GM19468 (cell line): Measurements from ENCODE around the gene RIPOR2.
A peak's percentile ranks its signal among the peaks of the same experiment; 100 is the strongest.

Experiments
- ATAC-seq: cut with Tn5 transposase; IDR thresholded peaks from one replicate; pipeline ENCODE4 v1.9.1; 2021; ENCODE audit warnings: mild to moderate bottlenecking, moderate library complexity, moderate number of reproducible peaks; ENCODE audit not compliant: unreplicated experiment; ENCODE audit errors: extremely low read depth

The RIPOR2 gene

GRCh38 chr6:24935366-24936152 lies at the start of gene RIPOR2:
RIPOR2 (minus strand) TSS chr6:24935960; CDS start chr6:24935898, 62 bp downstream.
- no peak for ATAC-seq

DNA sequence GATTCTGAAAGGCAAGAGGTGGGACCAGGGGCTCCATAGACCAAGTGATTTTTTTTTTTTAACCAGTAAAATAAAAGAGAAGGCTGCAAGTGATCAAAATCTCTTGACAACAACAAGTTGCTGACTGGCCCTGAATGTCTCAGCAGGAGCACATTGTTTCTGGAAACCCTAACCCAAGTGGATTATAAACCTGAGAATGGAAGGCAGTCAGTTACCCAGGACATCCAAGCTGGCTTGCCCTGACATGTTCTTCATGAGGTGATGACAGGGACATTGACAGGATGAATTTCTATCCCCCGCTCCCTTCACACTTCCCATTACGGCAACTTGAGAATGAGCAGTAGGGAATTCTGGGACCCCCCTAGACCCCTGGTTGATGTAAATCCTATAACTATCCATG lies 49.6 kb upstream of the RIPOR2 start:
- no peak for ATAC-seq

- no peak for ATAC-seq
These were observed 46.5 kb upstream of the RIPOR2 start for GRCh38 chr6:24982231-24982630.

DNA sequence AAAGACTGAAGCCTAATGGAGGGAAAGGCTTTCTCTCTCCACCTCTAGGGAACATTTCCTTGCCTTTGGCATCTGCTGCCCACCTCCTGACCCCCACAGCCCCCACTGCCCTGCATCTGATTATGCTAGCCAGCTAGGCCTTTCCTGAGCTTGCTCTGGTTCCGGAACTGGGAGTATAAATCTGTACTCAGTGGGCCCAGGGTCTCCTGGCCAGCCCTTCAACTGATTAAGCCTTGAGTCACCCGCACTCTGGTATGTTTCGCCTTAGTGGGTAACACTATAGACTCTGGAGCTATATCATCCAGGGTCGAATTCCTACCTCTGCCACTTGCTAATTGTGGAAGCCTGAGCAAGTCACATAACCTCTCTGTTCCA lies 45.6 kb upstream of the RIPOR2 start:
- ATAC-seq, result no peak

DNA sequence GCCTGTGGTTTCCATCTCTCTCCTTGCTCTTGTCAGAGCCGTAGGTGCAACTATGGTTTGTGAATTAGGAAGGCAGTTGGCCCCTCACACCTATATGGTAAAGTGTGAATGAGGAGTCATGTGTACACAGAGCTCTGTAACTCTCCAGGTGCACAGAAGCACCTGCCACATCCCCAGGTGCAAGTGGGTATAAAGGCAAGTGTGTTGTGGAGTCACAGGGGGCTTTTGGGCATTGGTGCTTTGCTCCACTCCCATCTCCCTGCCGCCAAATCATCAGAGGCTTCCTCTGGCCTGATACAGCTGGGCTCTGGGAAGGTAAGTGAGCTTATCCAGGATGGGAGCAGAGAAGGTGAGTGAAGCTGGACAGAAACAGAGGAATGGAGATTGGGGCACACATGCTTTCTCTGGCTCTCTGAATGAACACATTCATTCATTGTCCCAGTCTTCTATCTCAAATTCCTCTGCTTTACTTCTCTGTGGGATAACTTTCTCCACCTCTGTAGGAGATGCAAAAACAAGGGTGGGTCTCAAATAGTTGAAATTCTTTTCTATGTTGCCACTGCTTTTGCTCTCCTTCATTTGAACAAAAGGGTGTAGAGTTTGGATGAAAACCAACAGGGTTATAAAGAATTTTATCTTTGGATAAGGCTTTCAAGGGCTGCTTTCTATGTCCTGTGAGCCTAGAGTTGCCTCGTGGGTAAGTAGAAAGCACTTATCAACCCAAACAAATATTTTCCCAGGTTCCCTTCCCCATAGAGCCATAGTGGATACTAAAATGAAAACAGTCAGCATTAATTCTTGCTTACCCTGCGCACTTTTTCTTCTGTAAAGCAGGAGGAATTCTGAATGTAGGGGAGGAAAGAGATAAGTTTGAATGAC lies 45.0 kb upstream of the RIPOR2 start:
- ATAC-seq, result no peak

DNA sequence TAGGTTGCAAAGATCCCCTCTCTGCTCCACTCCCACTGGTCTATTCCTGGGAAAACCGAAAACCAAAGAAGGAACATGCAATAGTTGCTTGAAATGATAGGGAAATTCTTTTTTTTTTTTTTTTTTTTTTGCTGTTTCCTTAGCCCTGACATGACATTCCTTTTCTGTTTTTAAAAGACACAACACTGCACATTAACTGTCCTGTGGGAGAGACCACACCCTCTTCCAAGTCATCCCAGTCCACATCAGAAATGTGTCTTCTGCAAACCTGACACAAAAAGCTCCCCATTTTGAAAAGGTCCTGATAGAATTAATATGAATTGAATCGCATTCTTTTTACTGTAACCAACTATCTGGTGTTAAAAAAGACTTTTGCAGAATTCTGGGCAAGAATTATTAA lies 43.4 kb upstream of the RIPOR2 start:
- no peak for ATAC-seq

- peak; percentile 51 for ATAC-seq
These were observed 38.7 kb upstream of the RIPOR2 start for GRCh38 chr6:24974182-24975171.

DNA sequence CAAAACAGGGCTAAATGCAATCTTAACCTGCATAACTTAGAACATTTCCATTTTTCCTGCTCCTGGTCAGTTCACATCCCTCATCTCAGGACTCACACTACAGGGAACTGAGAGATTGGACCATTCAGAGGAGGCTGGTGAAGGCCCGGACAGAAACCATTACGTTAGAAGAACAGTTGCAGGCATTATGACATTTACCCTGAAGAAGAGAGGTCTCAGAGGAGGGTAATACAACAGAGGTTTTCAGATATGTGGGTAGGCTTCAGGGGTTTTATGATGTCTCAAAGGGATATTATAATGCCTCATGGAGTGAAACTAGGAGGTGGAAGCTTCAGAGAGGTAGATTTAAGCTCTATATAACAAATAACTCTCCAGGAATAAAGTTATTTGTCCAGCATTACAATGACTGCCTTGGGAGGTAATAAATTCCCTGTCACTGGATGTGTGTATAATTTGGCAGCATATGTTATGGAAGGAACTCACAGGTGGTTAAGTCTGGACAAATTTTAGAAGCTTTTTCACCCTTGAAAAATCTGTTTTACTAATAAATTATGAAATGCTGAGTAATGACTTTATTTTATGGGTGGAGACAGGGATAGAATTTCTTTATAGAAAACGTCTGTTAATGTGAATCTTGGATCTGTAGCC lies 36.7 kb upstream of the RIPOR2 start:
- ATAC-seq, result no peak

- no peak for ATAC-seq
These were observed 35.3 kb upstream of the RIPOR2 start for GRCh38 chr6:24971067-24971466.

- ATAC-seq, result no peak
These were observed 33.6 kb upstream of the RIPOR2 start for GRCh38 chr6:24969343-24969860.

DNA sequence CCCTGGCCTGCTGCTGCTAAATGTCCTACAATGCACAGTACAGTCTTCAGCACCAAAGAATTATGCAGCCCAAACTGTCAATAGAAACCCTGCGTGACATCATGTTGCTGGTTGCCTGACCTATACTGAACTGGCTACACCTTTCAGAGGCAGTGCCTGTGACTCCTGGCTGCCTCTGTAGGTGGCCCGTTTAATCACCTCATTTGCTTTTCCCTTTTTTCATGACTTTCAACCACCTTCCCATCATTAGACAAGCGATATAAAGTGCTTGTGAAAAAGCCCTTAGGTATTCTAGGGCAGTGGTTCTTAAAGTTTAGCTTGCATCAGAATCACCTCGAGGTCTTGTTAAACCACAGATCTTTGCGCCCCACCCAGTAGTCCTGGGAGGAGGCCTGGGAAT lies 33.0 kb upstream of the RIPOR2 start:
- no peak for ATAC-seq

DNA sequence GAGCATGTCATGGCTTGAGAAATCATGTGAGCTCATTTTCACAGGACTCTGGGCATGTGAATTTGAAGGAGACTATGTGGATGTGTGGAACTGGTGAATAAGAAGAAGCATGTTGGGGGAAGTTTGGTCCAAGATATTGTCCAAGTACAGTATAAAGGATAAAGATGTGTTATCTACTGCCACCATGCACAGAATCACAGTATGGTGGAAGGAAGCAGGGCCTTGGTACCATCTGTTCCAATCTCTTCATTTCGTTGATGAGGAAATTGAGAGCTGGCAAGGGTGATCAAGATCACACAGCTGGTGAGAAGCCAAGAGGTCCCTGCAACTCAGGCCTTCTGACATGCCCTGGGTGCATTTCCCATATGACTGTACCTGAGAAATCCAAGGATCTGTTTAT lies 31.5 kb upstream of the RIPOR2 start:
- no peak for ATAC-seq

DNA sequence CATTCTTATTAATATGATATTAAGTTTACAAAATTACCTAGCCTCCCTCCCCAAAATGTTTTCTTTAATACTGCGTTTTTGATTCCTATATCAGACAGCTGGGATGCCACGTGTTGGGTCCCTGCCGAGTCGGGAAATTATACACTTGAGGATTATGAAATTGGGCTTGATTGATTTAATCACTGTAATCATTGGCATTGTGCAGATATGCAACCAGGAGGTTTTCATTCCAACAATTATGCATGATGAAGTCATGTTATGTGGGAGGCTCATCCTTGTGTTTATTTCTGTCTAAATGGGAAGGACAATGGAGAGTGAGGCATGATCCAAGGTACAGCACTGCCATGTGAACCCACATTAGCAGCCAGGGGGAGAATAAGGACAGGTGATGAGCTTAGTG lies 30.6 kb upstream of the RIPOR2 start:
- ATAC-seq, result no peak

DNA sequence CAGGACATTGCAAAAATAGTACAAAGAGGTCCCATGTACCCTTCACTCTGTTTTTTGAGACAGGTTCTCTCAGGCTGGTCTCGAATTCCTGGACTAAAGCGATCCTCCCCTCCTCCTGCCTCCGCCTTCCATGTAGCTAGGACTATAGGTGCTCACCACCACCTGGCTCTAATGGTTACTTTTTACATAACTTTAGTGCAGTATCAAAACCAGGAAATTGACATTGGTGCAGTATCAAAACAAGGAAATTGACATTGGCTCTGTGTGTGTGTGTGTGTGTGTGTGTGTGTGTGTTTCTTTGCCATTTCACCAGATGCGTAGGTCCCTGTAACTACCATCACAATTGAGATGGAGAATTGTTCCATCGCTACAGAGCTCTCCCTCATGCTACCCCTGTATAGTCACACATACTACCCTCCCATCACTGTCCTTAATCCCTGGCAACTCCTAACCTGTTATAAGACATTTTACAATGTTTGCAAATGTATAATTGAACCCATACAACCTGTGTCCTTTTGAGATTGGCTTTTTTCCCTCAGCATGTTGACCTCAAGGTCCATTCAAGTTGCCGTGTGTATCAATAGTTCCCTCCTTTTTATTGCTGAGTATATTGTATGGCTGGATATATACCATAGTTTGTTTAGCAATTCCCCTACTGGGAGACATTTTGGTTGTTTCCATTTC lies 28.3 kb upstream of the RIPOR2 start:
- ATAC-seq, result no peak

- ATAC-seq, result no peak
These were observed 27.6 kb upstream of the RIPOR2 start for GRCh38 chr6:24963339-24963738.

GRCh38 chr6:24961852-24962251 lies 26.1 kb upstream of the RIPOR2 start:
- no peak for ATAC-seq

DNA sequence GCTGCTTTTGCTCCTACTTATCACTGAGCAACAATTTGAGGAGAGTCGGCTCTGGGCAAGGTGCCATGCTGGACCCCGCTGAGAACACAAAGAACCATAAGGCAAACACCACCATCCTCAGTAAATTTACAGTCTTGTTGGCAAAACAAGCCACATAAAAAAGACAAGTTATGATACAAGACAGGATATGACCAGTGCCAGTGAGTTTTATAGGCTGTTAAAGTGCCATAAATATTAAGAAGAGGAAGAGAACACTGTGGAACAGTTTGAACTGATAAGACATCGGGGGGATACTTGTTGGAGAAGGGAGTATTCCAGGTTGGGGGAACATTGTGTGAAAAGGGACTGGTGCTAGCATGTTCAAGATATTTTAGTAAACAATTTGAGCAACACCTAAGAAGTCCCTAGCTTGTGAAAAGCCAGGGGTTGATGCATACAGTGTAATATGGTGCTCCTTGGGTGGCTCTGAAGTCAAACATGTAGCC lies 25.3 kb upstream of the RIPOR2 start:
- no peak for ATAC-seq

- no peak for ATAC-seq
These were observed 23.6 kb upstream of the RIPOR2 start for GRCh38 chr6:24959319-24959718.

- ATAC-seq, result no peak
These were observed 21.4 kb upstream of the RIPOR2 start for GRCh38 chr6:24957199-24957598.
